SK-N-SH treated with all-trans-retinoic acid at 6 μM for 48 hours (cell line): ENCODE data around the gene IGFBP4.
A peak's percentile ranks its signal among the peaks of the same experiment; 100 is the strongest.

ENCODE experiments used
- ATAC-seq: fragments of 200-7000 bp; cut with Tn5 transposase; 3 replicates; pipeline ENCODE4 v1.9.1; 2020; ENCODE audit warnings: mild to moderate bottlenecking, moderate library complexity
- ARNTL ChIP-seq: fragments of 450-650 bp; formaldehyde crosslinking; IDR thresholded peaks from 2 replicates; pipeline ENCODE4 v1.5.0; 2020; ENCODE audit warnings: low read depth, mild to moderate bottlenecking, moderate library complexity, borderline replicate concordance
- BACH2 ChIP-seq: fragments of 250-450 bp; sonication (Bioruptor Pico); IDR thresholded peaks from 2 replicates; pipeline ENCODE4 v1.9.0; 2021; ENCODE audit warnings: mild to moderate bottlenecking, borderline replicate concordance
- CREB5 ChIP-seq: fragments of 250-450 bp; sonication (Bioruptor Pico); IDR thresholded peaks from 2 replicates; pipeline ENCODE4 v1.5.1; 2020; ENCODE audit warnings: low read depth, mild to moderate bottlenecking, moderate library complexity
- CSDC2 ChIP-seq: fragments of 250-450 bp; sonication (Bioruptor Pico); IDR thresholded peaks from 2 replicates; pipeline ENCODE4 v1.5.0; 2020; ENCODE audit warnings: mild to moderate bottlenecking, moderate library complexity
- CSRNP3 ChIP-seq: fragments of 250-450 bp; sonication (Bioruptor Pico); IDR thresholded peaks from 2 replicates; pipeline ENCODE4 v1.5.1; 2021; ENCODE audit warnings: mild to moderate bottlenecking, moderate library complexity
- ESRRG ChIP-seq: fragments of 250-450 bp; sonication (Bioruptor Pico); IDR thresholded peaks from 2 replicates; pipeline ENCODE4 v1.6.1; 2021; ENCODE audit warnings: mild to moderate bottlenecking
- GLIS3 ChIP-seq: fragments of 250-450 bp; sonication (Bioruptor Pico); IDR thresholded peaks from 2 replicates; pipeline ENCODE4 v1.5.0; 2020; ENCODE audit warnings: mild to moderate bottlenecking, moderate library complexity
- PATZ1 ChIP-seq: fragments of 250-450 bp; sonication (Bioruptor Pico); IDR thresholded peaks from 2 replicates; pipeline ENCODE4 v1.8.0; 2020; ENCODE audit warnings: mild to moderate bottlenecking, moderate library complexity, borderline replicate concordance
- POU6F1 ChIP-seq: fragments of 250-450 bp; sonication (Bioruptor Pico); IDR thresholded peaks from 2 replicates; pipeline ENCODE4 v1.8.0; 2021; ENCODE audit warnings: low read depth, mild to moderate bottlenecking, moderate library complexity, borderline replicate concordance
- PPARA ChIP-seq: fragments of 250-450 bp; sonication (Bioruptor Pico); IDR thresholded peaks from 2 replicates; pipeline ENCODE4 v1.5.0; 2020; ENCODE audit warnings: mild to moderate bottlenecking, borderline replicate concordance
- SNAI2 ChIP-seq: fragments of 250-450 bp; sonication (Bioruptor Pico); IDR thresholded peaks from 2 replicates; pipeline ENCODE4 v1.5.0; 2020; ENCODE audit warnings: mild to moderate bottlenecking, moderate library complexity
- TCF4 ChIP-seq: fragments of 250-450 bp; sonication (Bioruptor Pico); IDR thresholded peaks from 2 replicates; pipeline ENCODE4 v1.8.0; 2021; ENCODE audit warnings: mild to moderate bottlenecking, moderate library complexity, borderline replicate concordance
- ZFP3 ChIP-seq: fragments of 250-450 bp; sonication (Bioruptor Pico); IDR thresholded peaks from 2 replicates; pipeline ENCODE4 v1.5.0; 2020; ENCODE audit warnings: mild to moderate bottlenecking, moderate library complexity
- ZFP30 ChIP-seq: fragments of 450-650 bp; formaldehyde crosslinking; IDR thresholded peaks from 2 replicates; pipeline ENCODE4 v1.5.0; 2022; ENCODE audit warnings: mild to moderate bottlenecking, moderate library complexity
- ZNF565 ChIP-seq: fragments of 450-650 bp; formaldehyde crosslinking; conservative IDR thresholded peaks from 2 replicates; pipeline ENCODE4 v1.5.0; 2020; ENCODE audit warnings: low read depth, mild to moderate bottlenecking, moderate library complexity
- ZNF70 ChIP-seq: fragments of 450-650 bp; formaldehyde crosslinking; IDR thresholded peaks from 2 replicates; pipeline ENCODE4 v1.5.0; 2020; ENCODE audit warnings: mild to moderate bottlenecking, moderate library complexity
- ZNF8 ChIP-seq: fragments of 450-650 bp; formaldehyde crosslinking; IDR thresholded peaks from 2 replicates; pipeline ENCODE4 v1.5.0; 2020; ENCODE audit warnings: mild to moderate bottlenecking, moderate library complexity

The IGFBP4 gene

GRCh38 chr17:40443196-40443987 lies at the start of gene IGFBP4:
IGFBP4 (plus strand) TSS chr17:40443450; CDS start chr17:40443736, 286 bp downstream.
- ATAC-seq, result peak; percentile 77
- TF ChIP-seq GLIS3 (CRISPR knock-in tag), result no peak
- no peak for TF ChIP-seq POU6F1 (CRISPR knock-in tag)
- TF ChIP-seq PATZ1 (CRISPR knock-in tag), result no peak
- no peak for TF ChIP-seq ZFP30 (CRISPR knock-in tag)
- TF ChIP-seq ZNF70 (CRISPR knock-in tag), result no peak
- TF ChIP-seq BACH2 (CRISPR knock-in tag), result no peak
- no peak for TF ChIP-seq ZFP3 (CRISPR knock-in tag)
- TF ChIP-seq CSRNP3 (CRISPR knock-in tag), result no peak
- TF ChIP-seq CSDC2 (CRISPR knock-in tag), result no peak
- TF ChIP-seq ESRRG (CRISPR knock-in tag), result no peak

GRCh38 chr17:40399185-40399584 lies 44.1 kb upstream of the IGFBP4 start:
- TF ChIP-seq ZNF8 (no peak), GLIS3 (CRISPR knock-in tag) (no peak), POU6F1 (CRISPR knock-in tag) (no peak), ZNF565 (no peak), PPARA (no peak), CREB5 (CRISPR knock-in tag) (no peak), SNAI2 (CRISPR knock-in tag) (no peak), ZFP3 (CRISPR knock-in tag) (no peak)
- ATAC-seq, result peak; percentile 87

- no peak for TF ChIP-seq ZFP3 (CRISPR knock-in tag)
- no peak for TF ChIP-seq ZNF565
- no peak for TF ChIP-seq PPARA
- no peak for TF ChIP-seq ESRRG (CRISPR knock-in tag)
- TF ChIP-seq ZNF8, result no peak
- no peak for TF ChIP-seq SNAI2 (CRISPR knock-in tag)
- no peak for TF ChIP-seq ARNTL (CRISPR knock-in tag)
- no peak for TF ChIP-seq CSDC2 (CRISPR knock-in tag)
- no peak for TF ChIP-seq CSRNP3 (CRISPR knock-in tag)
- TF ChIP-seq TCF4 (CRISPR knock-in tag), result no peak
- no peak for TF ChIP-seq GLIS3 (CRISPR knock-in tag)
- ATAC-seq, result no peak
These were observed 40.6 kb upstream of the IGFBP4 start for GRCh38 chr17:40402668-40403067.
